ENCODE measurements around the gene RFLNA.
"Not testable (repeated sequence)": the region's sequence is repeated elsewhere in the genome, so short reads cannot be mapped to it uniquely, and the experiment has no call there.

The RFLNA gene

GRCh38 chr12:124283326-124283725 is 11.6 kb upstream of the RFLNA start:
- no peak for DNase-seq (ENCODE audit: low read depth)

- DNase-seq (ENCODE audit: low read depth) = no peak
These were observed 10.5 kb upstream of the RFLNA start for GRCh38 chr12:124284368-124284767.

GRCh38 chr12:124286414-124286813 is 8.5 kb upstream of the RFLNA start:
- DNase-seq (ENCODE audit: low read depth) = no peak

- no peak for DNase-seq (ENCODE audit: low read depth)
These were observed 7.9 kb upstream of the RFLNA start for GRCh38 chr12:124286971-124287370.

GRCh38 chr12:124289634-124290600 is 5.0 kb upstream of the RFLNA start:
- no peak for DNase-seq (ENCODE audit: low read depth)

GRCh38 chr12:124292385-124292784 is 2.5 kb upstream of the RFLNA start:
- DNase-seq (ENCODE audit: low read depth) = no peak

GRCh38 chr12:124293286-124294003 is 1.4 kb upstream of the RFLNA start:
- DNase-seq (ENCODE audit: low read depth) = no peak

GRCh38 chr12:124295431-124296058 is 652 bp downstream of the RFLNA start:
- DNase-seq (ENCODE audit: low read depth) = no peak

- DNase-seq (ENCODE audit: low read depth) = no peak
These were observed 1.5 kb downstream of the RFLNA start for GRCh38 chr12:124296295-124296915.

GRCh38 chr12:124296916-124297351 is 2.0 kb downstream of the RFLNA start:
- DNase-seq (ENCODE audit: low read depth) = no peak

GRCh38 chr12:124297389-124297788 is 2.5 kb downstream of the RFLNA start:
- DNase-seq (ENCODE audit: low read depth) = no peak

GRCh38 chr12:124297856-124298255 is 3.0 kb downstream of the RFLNA start:
- no peak for DNase-seq (ENCODE audit: low read depth)

GRCh38 chr12:124298685-124299410 is 4.0 kb downstream of the RFLNA start:
- no peak for DNase-seq (ENCODE audit: low read depth)

- no peak for DNase-seq (ENCODE audit: low read depth)
These were observed 4.9 kb downstream of the RFLNA start for GRCh38 chr12:124299628-124300388.

- DNase-seq (ENCODE audit: low read depth) = not testable (repeated sequence)
These were observed 5.8 kb downstream of the RFLNA start for GRCh38 chr12:124300657-124301056.

- DNase-seq (ENCODE audit: low read depth) = no peak
These were observed 6.3 kb downstream of the RFLNA start for GRCh38 chr12:124301084-124301654.

- no peak for DNase-seq (ENCODE audit: low read depth)
These were observed 7.4 kb downstream of the RFLNA start for GRCh38 chr12:124302241-124302806.

- DNase-seq (ENCODE audit: low read depth) = no peak
These were observed 8.1 kb downstream of the RFLNA start for GRCh38 chr12:124302807-124303578.
